Endometrial microvascular endothelial cells (primary cell): ENCODE measurements around the gene SPTLC3. TPM values are rescaled to one million over a fixed set of nuclear protein-coding genes. Genes with fewer than 3 reads are reported as not detected.

Experiments
- in situ Hi-C: cut with HindIII; loops from 2 replicates; pipeline ENCODE4 v1.10.0; 2017; ENCODE audit warnings: low sequenced_read_pairs, low pct_unique_long_range_greater_than_20kb; ENCODE audit errors: inconsistent ontology term
- total RNA-seq: library from RNA; depleted of rRNA; stranded (reverse); fragments of >200 nt; gene quantifications from one replicate; pipeline ENCODE4 v1.2.3, GENCODE V29; 2015; ENCODE audit errors: inconsistent ontology term

SPTLC3 gene
- total RNA-seq, 1 donor from 2014 or later, result 1.2 TPM

- in situ Hi-C loops, result no loop called here
Measured at GRCh38 chr20:13149371-13150105, 140.8 kb downstream of the SPTLC3 start.

GRCh38 chr20:13158369-13158768 is 149.6 kb downstream of the SPTLC3 start:
- in situ Hi-C loops, result no loop called here

- in situ Hi-C loops, result no loop called here
Measured at GRCh38 chr20:13159889-13160288, 151.1 kb downstream of the SPTLC3 start.

- in situ Hi-C loops, result no loop called here
Measured at GRCh38 chr20:13165203-13165602, 156.4 kb downstream of the SPTLC3 start.

- in situ Hi-C loops, result no loop called here
Measured at GRCh38 chr20:13166011-13166410, 157.2 kb downstream of the SPTLC3 start.

- in situ Hi-C loops, result no loop called here
Measured at GRCh38 chr20:13166437-13166836, 157.7 kb downstream of the SPTLC3 start.

GRCh38 chr20:13169086-13169485 is 160.3 kb downstream of the SPTLC3 start:
- in situ Hi-C loops, result no loop called here

GRCh38 chr20:13170771-13171170 is 162.0 kb downstream of the SPTLC3 start:
- in situ Hi-C loops, result no loop called here

- in situ Hi-C loops, result no loop called here
Measured at GRCh38 chr20:13173201-13173600, 164.4 kb downstream of the SPTLC3 start.

GRCh38 chr20:13174402-13174801 is 165.6 kb downstream of the SPTLC3 start:
- in situ Hi-C loops, result no loop called here

GRCh38 chr20:13180986-13181889 is 172.5 kb downstream of the SPTLC3 start:
- in situ Hi-C loops, result no loop called here

- in situ Hi-C loops, result no loop called here
Measured at GRCh38 chr20:13183005-13183404, 174.2 kb downstream of the SPTLC3 start.

- in situ Hi-C loops, result no loop called here
Measured at GRCh38 chr20:13186043-13186774, 177.4 kb downstream of the SPTLC3 start.

- in situ Hi-C loops, result no loop called here
Measured at GRCh38 chr20:13187899-13188298, 179.1 kb downstream of the SPTLC3 start.

GRCh38 chr20:13199279-13199678 is 190.5 kb downstream of the SPTLC3 start:
- in situ Hi-C loops, result no loop called here

- in situ Hi-C loops, result no loop called here
Measured at GRCh38 chr20:13200767-13201500, 192.2 kb downstream of the SPTLC3 start.

- in situ Hi-C loops, result no loop called here
Measured at GRCh38 chr20:13202565-13202964, 193.8 kb downstream of the SPTLC3 start.

- in situ Hi-C loops, result no loop called here
Measured at GRCh38 chr20:13205425-13205824, 196.7 kb downstream of the SPTLC3 start.
